H1 (cell line): Measurements from ENCODE around the gene C17orf113. TPM values are rescaled to one million over a fixed set of nuclear protein-coding genes. Genes with fewer than 3 reads are reported as not detected.

Experiments
- CTCF ChIA-PET: fragments of 300-600 bp; sonication (Branson Sonifier 250); formaldehyde crosslinking; loops from one replicate; lab custom pipeline; 2021; ENCODE audit not compliant: partially characterized antibody; lab: Charles Lee
- POLR2A ChIA-PET: fragments of 300-600 bp; sonication (Branson Sonifier 250); formaldehyde crosslinking; loops from one replicate; lab custom pipeline; 2021; ENCODE audit warnings: inconsistent platforms; ENCODE audit not compliant: partially characterized antibody; lab: Charles Lee
- DNase-seq, 2 experiments: peaks; one replicate each; pipeline versions ENCODE4 v3.0.0 to v3.0.0-alpha.2; 2010 to 2022; ENCODE audit warnings: low spot score in 2 of 2, low read depth in 1 of 2, mixed read lengths in 1 of 2
- FAIRE-seq: peaks from 2 replicates; lab custom pipeline; 2011; peaks lifted over from hg19 to GRCh38; lab: Jason Lieb, UNC
- H2AFZ ChIP-seq: 2 replicates; pipeline ENCODE4 v1.8.1; 2012; ENCODE audit warnings: low read length, inconsistent platforms
- H2AK5ac ChIP-seq: 2 replicates; pipeline ENCODE4 v1.6.1; 2013; ENCODE audit warnings: low read depth, low read length
- H2BK120ac ChIP-seq: replicated peaks from 2 replicates; pipeline ENCODE3; 2013; ENCODE audit warnings: low read depth, low read length, inconsistent platforms
- H2BK12ac ChIP-seq: 2 replicates; pipeline ENCODE4 v1.6.1; 2013; ENCODE audit warnings: low read depth, low read length
- H2BK15ac ChIP-seq: 2 replicates; pipeline ENCODE4 v1.6.1; 2013; ENCODE audit warnings: low read length
- H2BK20ac ChIP-seq: 2 replicates; pipeline ENCODE4 v1.6.1; 2013; ENCODE audit warnings: low read length
- H2BK5ac ChIP-seq: 2 replicates; pipeline ENCODE4 v1.6.1; 2013; ENCODE audit warnings: low read depth, low read length
- H3K14ac ChIP-seq: 2 replicates; pipeline ENCODE4 v1.6.1; 2013; ENCODE audit warnings: inconsistent platforms; ENCODE audit not compliant: insufficient read length
- H3K18ac ChIP-seq: 2 replicates; pipeline ENCODE4 v1.6.1; 2013; ENCODE audit warnings: low read length; ENCODE audit errors: extremely low read depth
- H3K23ac ChIP-seq: 2 replicates; pipeline ENCODE4 v1.6.1; 2013; ENCODE audit warnings: inconsistent platforms; ENCODE audit not compliant: insufficient read length
- H3K23me2 ChIP-seq: 2 replicates; pipeline ENCODE4 v1.6.1; 2013; ENCODE audit warnings: low read depth, low read length
- H3K27ac ChIP-seq: 2 replicates; pipeline ENCODE4 v1.6.1; 2011; ENCODE audit warnings: low read depth, low read length, inconsistent platforms
- H3K27me3 ChIP-seq, 4 experiments: replicated peaks in 1 of 4; 1 replicate in 1 of 4; 2 replicates in 3 of 4; pipeline versions ENCODE4 v1.6.1 to v1.8.1; 2011 to 2013; ENCODE audit warnings: low read length in 3 of 4, mild to moderate bottlenecking in 3 of 4, inconsistent platforms in 2 of 4, mixed read lengths in 2 of 4, moderate library complexity in 1 of 4; ENCODE audit not compliant: control insufficient read depth in 3 of 4, insufficient read depth in 3 of 4; ENCODE audit errors: extremely low read depth in 1 of 4
- H3K36me3 ChIP-seq, 4 experiments: 2 replicates each; pipeline versions ENCODE4 v1.6.1 to v1.8.1; 2011 to 2013; ENCODE audit warnings: mild to moderate bottlenecking in 4 of 4, low read length in 3 of 4, moderate library complexity in 2 of 4, control low read depth in 1 of 4, inconsistent platforms in 1 of 4; ENCODE audit not compliant: insufficient read depth in 4 of 4, control insufficient read depth in 2 of 4
- H3K4ac ChIP-seq: replicated peaks from 2 replicates; pipeline ENCODE3; 2013; ENCODE audit warnings: low read length, low read depth, mixed read lengths, inconsistent platforms; ENCODE audit not compliant: insufficient read length
- H3K4me1 ChIP-seq, 4 experiments: replicated peaks in 1 of 4; 1 replicate in 1 of 4; 2 replicates in 3 of 4; pipeline versions ENCODE4 v1.6.1 to v1.8.1; 2011 to 2013; ENCODE audit warnings: low read length in 3 of 4, inconsistent platforms in 2 of 4, mixed read lengths in 1 of 4; ENCODE audit not compliant: insufficient read depth in 4 of 4, control insufficient read depth in 3 of 4
- H3K4me2 ChIP-seq, 2 experiments: 2 replicates each; pipeline versions ENCODE4 v1.6.1 to v1.8.1; 2011 to 2013; ENCODE audit warnings: low read depth in 2 of 2, low read length in 2 of 2, control low read depth in 1 of 2, inconsistent platforms in 1 of 2, mild to moderate bottlenecking in 1 of 2; ENCODE audit not compliant: insufficient read depth in 1 of 2
- H3K4me3 ChIP-seq, 4 experiments: fragments of 200-600, 300-600 bp in 1 of 4; sonication (generic), shearing (Covaris generic), sonication (Bioruptor Twin) in 1 of 4; 2 replicates each; pipeline versions ENCODE4 v1.5.1 to v1.8.1; 2011 to 2016; ENCODE audit warnings: low read length in 4 of 4, low read depth in 3 of 4, control low read depth in 2 of 4, inconsistent platforms in 2 of 4, mild to moderate bottlenecking in 2 of 4, mixed read lengths in 1 of 4, moderate library complexity in 1 of 4; ENCODE audit not compliant: insufficient read depth in 2 of 4; ENCODE audit errors: extremely low read depth in 1 of 4
- H3K56ac ChIP-seq: replicated peaks from 2 replicates; pipeline ENCODE3; 2013; ENCODE audit warnings: low read depth, mild to moderate bottlenecking, mixed read lengths, low read length, inconsistent platforms; ENCODE audit not compliant: insufficient read length
- H3K79me1 ChIP-seq: 2 replicates; pipeline ENCODE4 v1.6.1; 2013; ENCODE audit warnings: low read depth, low read length, control low read depth
- H3K79me2 ChIP-seq, 2 experiments: 2 replicates each; pipeline versions ENCODE4 v1.6.1 to v1.8.1; 2012 to 2013; ENCODE audit warnings: low read length in 2 of 2, mild to moderate bottlenecking in 2 of 2, inconsistent platforms in 1 of 2; ENCODE audit not compliant: insufficient read depth in 2 of 2, control insufficient read depth in 1 of 2
- H3K9ac ChIP-seq, 4 experiments: replicated peaks in 1 of 4; 1 replicate in 1 of 4; 2 replicates in 3 of 4; pipeline versions ENCODE4 v1.6.1 to v1.8.1; 2011 to 2013; ENCODE audit warnings: low read depth in 3 of 4, low read length in 3 of 4, control low read depth in 2 of 4, mild to moderate bottlenecking in 2 of 4, moderate library complexity in 2 of 4, inconsistent platforms in 1 of 4; ENCODE audit errors: extremely low read depth in 1 of 4
- H3K9me3 ChIP-seq, 2 experiments: 2 replicates each; pipeline versions ENCODE4 v1.6.1 to v1.8.1; 2012 to 2013; ENCODE audit warnings: mild to moderate bottlenecking in 2 of 2, moderate library complexity in 2 of 2, control low read depth in 1 of 2, inconsistent platforms in 1 of 2, low read depth in 1 of 2, low read length in 1 of 2, mixed read lengths in 1 of 2; ENCODE audit not compliant: insufficient read depth in 2 of 2
- H4K20me1 ChIP-seq, 2 experiments: replicated peaks in 1 of 2; 2 replicates each; pipeline versions ENCODE3 to v1.8.1; 2011 to 2013; ENCODE audit warnings: inconsistent platforms in 2 of 2, low read length in 2 of 2, mild to moderate bottlenecking in 1 of 2; ENCODE audit not compliant: insufficient read depth in 2 of 2, control insufficient read depth in 1 of 2
- H4K5ac ChIP-seq: 2 replicates; pipeline ENCODE4 v1.6.1; 2013; ENCODE audit warnings: low read length, low read depth, mixed read lengths, inconsistent platforms; ENCODE audit not compliant: insufficient read length
- H4K8ac ChIP-seq: 2 replicates; pipeline ENCODE4 v1.8.0; 2013; ENCODE audit warnings: mild to moderate bottlenecking, moderate library complexity, low read length, inconsistent platforms; ENCODE audit not compliant: insufficient read depth; ENCODE audit errors: extremely low read depth
- H4K91ac ChIP-seq: replicated peaks from 2 replicates; pipeline ENCODE3; 2013; ENCODE audit warnings: low read length, mixed read lengths, inconsistent platforms; ENCODE audit not compliant: insufficient read length
- BCL11A ChIP-seq, 2 experiments: IDR thresholded peaks; one replicate each; pipeline ENCODE4 v1.6.1; 2011; ENCODE audit warnings: low read depth in 2 of 2, low read length in 2 of 2, mild to moderate bottlenecking in 2 of 2
- CBX8 ChIP-seq: fragments of 300-800, 300-1000 bp; sonication (generic); IDR thresholded peaks from 2 replicates; pipeline ENCODE4 v1.7.1; 2016; ENCODE audit warnings: low read depth, low read length, borderline replicate concordance
- CHD2 ChIP-seq: IDR thresholded peaks from 2 replicates; pipeline ENCODE4 v1.6.1; 2012; ENCODE audit warnings: low read length, improper control_type of control experiment
- GABPA ChIP-seq: IDR thresholded peaks from 2 replicates; pipeline ENCODE4 v1.6.1; 2011; ENCODE audit warnings: mild to moderate bottlenecking, low read length, moderate library complexity, borderline replicate concordance; ENCODE audit not compliant: insufficient read depth
- MAFK ChIP-seq: IDR thresholded peaks from 2 replicates; pipeline ENCODE4 v1.6.1; 2012; ENCODE audit warnings: low read depth, mild to moderate bottlenecking, improper control_type of control experiment, low read length
- SAP30 ChIP-seq: fragments of 300-600 bp; sonication (generic); IDR thresholded peaks from 2 replicates; pipeline ENCODE4 v1.7.1; 2012; ENCODE audit warnings: low read length, moderate library complexity, mild to moderate bottlenecking, inconsistent platforms; ENCODE audit not compliant: insufficient read depth, insufficient replicate concordance
- SIX5 ChIP-seq: IDR thresholded peaks from 2 replicates; pipeline ENCODE4 v1.6.1; 2011; ENCODE audit warnings: mild to moderate bottlenecking, low read depth, low read length
- SP4 ChIP-seq: IDR thresholded peaks from 2 replicates; pipeline ENCODE4 v1.6.1; 2012; ENCODE audit warnings: low read length, inconsistent platforms
- YY1 ChIP-seq: IDR thresholded peaks from 2 replicates; pipeline ENCODE4 v1.6.1; 2011; ENCODE audit warnings: low read depth, mild to moderate bottlenecking, low read length
- ZNF274 ChIP-seq: IDR thresholded peaks from 2 replicates; pipeline ENCODE4 v1.7.0; 2012; ENCODE audit warnings: low read length, borderline replicate concordance; ENCODE audit errors: extremely low read depth
- WGBS, 2 experiments: shearing (Covaris generic) in 1 of 2; methylation state at CpG; one replicate each; pipeline versions ENCODE4 v1.1.6 to v1.1.7; 2013 to 2015; ENCODE audit warnings: low lambda C conversion rate in 2 of 2, mixed read lengths in 2 of 2, inconsistent platforms in 1 of 2, low coverage in 1 of 2, missing lambda C conversion rate in 1 of 2; ENCODE audit not compliant: insufficient replicate concordance in 2 of 2, insufficient coverage in 1 of 2, insufficient read length in 1 of 2; ENCODE audit errors: extremely low coverage in 1 of 2, missing lambda C conversion rate in 1 of 2; 5-methylcytosine and 5-hydroxymethylcytosine counted together
- polyA plus RNA-seq, 7 experiments: library from polyadenylated mRNA; depleted of rRNA in 3 of 7; stranded (reverse) in 5 of 7; unstranded in 2 of 7; fragments of >200 nt in 5 of 7; fragments of 200-250 nt in 2 of 7; gene quantifications; 1 replicate in 5 of 7; 2 replicates in 1 of 7; 4 replicates in 1 of 7; pipeline versions ENCODE4 v1.2.1 to v1.2.3, GENCODE V29; 2011 to 2013; ENCODE audit warnings: missing spikeins in 2 of 7, mixed read lengths in 2 of 7
- total RNA-seq: library from RNA; stranded (reverse); fragmentation: NEBNext Ultra II Directional; extraction: Animal tissue kit (Norgen Biotek cat#: 25700); gene quantifications from 2 replicates; pipeline ENCODE4 v1.2.1, GENCODE V29; 2021
- TF ChIP-seq, protein P1 (sequence below), 3 experiments: IDR thresholded peaks; 1 replicate in 2 of 3; 2 replicates in 1 of 3; pipeline versions ENCODE4 v1.5.1 to v1.6.1; 2011; ENCODE audit warnings: low read length in 3 of 3, mild to moderate bottlenecking in 3 of 3, inconsistent platforms in 2 of 3, low read depth in 1 of 3, moderate library complexity in 1 of 3; ENCODE audit not compliant: insufficient read depth in 1 of 3; ENCODE audit errors: control extremely low read depth in 1 of 3

C17orf113 gene
- total and polyA plus RNA-seq, 2 of the 8 experiments (the other 6 are each of a cell fraction or from before 2014, with no cell fraction given), result 1.0 to 1.4 TPM

GRCh38 chr17:42071810-42072209 lies 21.4 kb upstream of the C17orf113 start:
- Histone ChIP-seq H3K27me3 (no peaks in the 10 kb centered on the region; a peak in 2 of 7 replicates), H2BK12ac (no peak overlapping the region), H3K4me1 (peaks cover 0 to 8% (median 4%) of the 10 kb centered on the region in 4 experiments; a peak in 4 of 7 replicates), H2BK120ac (no peak overlapping the region), H2BK20ac (no peak overlapping the region), H3K23me2 (peaks cover 4% of the 10 kb centered on the region), H3K4me2 (peak overlapping the region; percentile 67 to 83), H2AFZ (no peak overlapping the region), H3K56ac (no peak overlapping the region), H2BK5ac (no peak overlapping the region), H2AK5ac (no peak overlapping the region), H3K36me3 (no peaks in the 10 kb centered on the region), H4K5ac (no peak overlapping the region), H3K27ac (no peak overlapping the region), H4K8ac (peak overlapping the region; percentile 62; the same call in 1 of the 2 replicates), H2BK15ac (no peak overlapping the region), H3K79me1 (no peaks in the 10 kb centered on the region), H3K4me3 (peak overlapping the region; percentile 52 to 88 (median 57); a peak in 7 of 8 replicates), H3K79me2 (no peaks in the 10 kb centered on the region), H3K14ac (no peak overlapping the region), H3K9ac (no peak overlapping the region), H4K20me1 (no peaks in the 10 kb centered on the region), H3K4ac (peak overlapping the region; percentile 23), H3K9me3 (no peaks in the 10 kb centered on the region), H3K18ac (no peak overlapping the region; the same call in 1 of the 2 replicates), H3K23ac (no peak overlapping the region), H4K91ac (no peak overlapping the region)
- no peak for FAIRE-seq
- POLR2A ChIA-PET, result interaction anchor here (0.6 to 2.4 kb wide), 9 partner anchors 9 to 100 kb away, joined by 3 to 7 read pairs (median 3); partner anchors contain the start of genes DNAJC7, KAT2A and ZNF385C
- no peak for TF ChIP-seq BCL11A (IDR thresholded peaks at IDR 0.05; ENCODE audit: low read depth in 2 of 2, low read length in 2 of 2)
- TF ChIP-seq SP4, result no peak
- no peak for TF ChIP-seq GABPA
- no peak for TF ChIP-seq YY1
- TF ChIP-seq CBX8, result no peak
- TF ChIP-seq CHD2, result no peak
- TF ChIP-seq SIX5, result no peak
- TF ChIP-seq SAP30, result no peak
- no peak for TF ChIP-seq MAFK
- TF ChIP-seq ZNF274, result no peak
- TF ChIP-seq, protein P1, sequence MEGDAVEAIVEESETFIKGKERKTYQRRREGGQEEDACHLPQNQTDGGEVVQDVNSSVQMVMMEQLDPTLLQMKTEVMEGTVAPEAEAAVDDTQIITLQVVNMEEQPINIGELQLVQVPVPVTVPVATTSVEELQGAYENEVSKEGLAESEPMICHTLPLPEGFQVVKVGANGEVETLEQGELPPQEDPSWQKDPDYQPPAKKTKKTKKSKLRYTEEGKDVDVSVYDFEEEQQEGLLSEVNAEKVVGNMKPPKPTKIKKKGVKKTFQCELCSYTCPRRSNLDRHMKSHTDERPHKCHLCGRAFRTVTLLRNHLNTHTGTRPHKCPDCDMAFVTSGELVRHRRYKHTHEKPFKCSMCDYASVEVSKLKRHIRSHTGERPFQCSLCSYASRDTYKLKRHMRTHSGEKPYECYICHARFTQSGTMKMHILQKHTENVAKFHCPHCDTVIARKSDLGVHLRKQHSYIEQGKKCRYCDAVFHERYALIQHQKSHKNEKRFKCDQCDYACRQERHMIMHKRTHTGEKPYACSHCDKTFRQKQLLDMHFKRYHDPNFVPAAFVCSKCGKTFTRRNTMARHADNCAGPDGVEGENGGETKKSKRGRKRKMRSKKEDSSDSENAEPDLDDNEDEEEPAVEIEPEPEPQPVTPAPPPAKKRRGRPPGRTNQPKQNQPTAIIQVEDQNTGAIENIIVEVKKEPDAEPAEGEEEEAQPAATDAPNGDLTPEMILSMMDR (IDR thresholded peaks at IDR 0.05; ENCODE audit: control extremely low read depth in 1 of 3, insufficient read depth in 1 of 3, low read depth in 1 of 3, low read length in 3 of 3), result no peak
- CTCF ChIA-PET, result interaction anchor here (0.5 to 4.3 kb wide), 24 partner anchors 9 to 213 kb away, joined by 3 to 30 read pairs (median 5); partner anchors contain the start of genes C17orf113 and ZNF385C
- DNase-seq, result no peak
- 19% methylated on average over 3 of the region's 3 CpGs; no CpG with 5 or more reads in 1 of the 2 experiments for WGBS, 2 experiments
